Measurements from ENCODE around the gene TLNRD1. TPM values are rescaled to one million over a fixed set of nuclear protein-coding genes. Genes with fewer than 3 reads are reported as not detected.

The TLNRD1 gene
- total RNA-seq, 2 donors from 2014 or later = 34.0 to 51.1 TPM

DNA sequence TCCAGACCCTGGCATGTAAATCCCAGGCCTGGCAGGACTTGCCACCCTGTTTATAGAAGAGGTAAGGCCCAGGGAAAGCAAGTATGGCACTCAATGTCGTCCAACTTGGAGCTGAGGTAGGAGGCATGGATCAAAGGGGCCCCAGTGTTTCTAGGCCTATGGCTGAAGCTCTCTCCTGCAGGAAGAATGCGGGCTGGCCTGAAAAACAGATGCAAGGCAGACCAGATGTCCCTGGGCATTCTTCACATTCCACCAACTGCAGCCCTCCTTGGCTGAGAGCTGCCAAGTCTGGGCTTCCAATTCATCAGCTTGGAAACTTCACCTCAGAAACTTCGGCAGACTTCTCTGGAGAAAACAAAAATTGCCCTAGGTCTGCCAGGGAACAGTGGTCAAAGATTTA is 33.3 kb upstream of the TLNRD1 start:
- Histone ChIP-seq H3K27ac (no peak overlapping the region), H3K4me1 (ENCODE audit: control insufficient read depth in 1 of 2, low read depth in 2 of 2) (peaks cover 0 to 5% of the 10 kb centered on the region in 2 donors), H3K27me3 (replicated peaks; ENCODE audit: insufficient read depth) (no peaks in the 10 kb centered on the region), H3K9me3 (no peaks in the 10 kb centered on the region), H3K36me3 (no peaks in the 10 kb centered on the region), H3K4me3 (no peak overlapping the region)
- TF ChIP-seq, protein P1, sequence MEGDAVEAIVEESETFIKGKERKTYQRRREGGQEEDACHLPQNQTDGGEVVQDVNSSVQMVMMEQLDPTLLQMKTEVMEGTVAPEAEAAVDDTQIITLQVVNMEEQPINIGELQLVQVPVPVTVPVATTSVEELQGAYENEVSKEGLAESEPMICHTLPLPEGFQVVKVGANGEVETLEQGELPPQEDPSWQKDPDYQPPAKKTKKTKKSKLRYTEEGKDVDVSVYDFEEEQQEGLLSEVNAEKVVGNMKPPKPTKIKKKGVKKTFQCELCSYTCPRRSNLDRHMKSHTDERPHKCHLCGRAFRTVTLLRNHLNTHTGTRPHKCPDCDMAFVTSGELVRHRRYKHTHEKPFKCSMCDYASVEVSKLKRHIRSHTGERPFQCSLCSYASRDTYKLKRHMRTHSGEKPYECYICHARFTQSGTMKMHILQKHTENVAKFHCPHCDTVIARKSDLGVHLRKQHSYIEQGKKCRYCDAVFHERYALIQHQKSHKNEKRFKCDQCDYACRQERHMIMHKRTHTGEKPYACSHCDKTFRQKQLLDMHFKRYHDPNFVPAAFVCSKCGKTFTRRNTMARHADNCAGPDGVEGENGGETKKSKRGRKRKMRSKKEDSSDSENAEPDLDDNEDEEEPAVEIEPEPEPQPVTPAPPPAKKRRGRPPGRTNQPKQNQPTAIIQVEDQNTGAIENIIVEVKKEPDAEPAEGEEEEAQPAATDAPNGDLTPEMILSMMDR (IDR thresholded peaks at IDR 0.05) = no peak
- DNase-seq (ENCODE audit: low spot score) (no peak), ATAC-seq (ENCODE audit: insufficient number of reproducible peaks, low FRiP score, low read depth) (no peak)

DNA sequence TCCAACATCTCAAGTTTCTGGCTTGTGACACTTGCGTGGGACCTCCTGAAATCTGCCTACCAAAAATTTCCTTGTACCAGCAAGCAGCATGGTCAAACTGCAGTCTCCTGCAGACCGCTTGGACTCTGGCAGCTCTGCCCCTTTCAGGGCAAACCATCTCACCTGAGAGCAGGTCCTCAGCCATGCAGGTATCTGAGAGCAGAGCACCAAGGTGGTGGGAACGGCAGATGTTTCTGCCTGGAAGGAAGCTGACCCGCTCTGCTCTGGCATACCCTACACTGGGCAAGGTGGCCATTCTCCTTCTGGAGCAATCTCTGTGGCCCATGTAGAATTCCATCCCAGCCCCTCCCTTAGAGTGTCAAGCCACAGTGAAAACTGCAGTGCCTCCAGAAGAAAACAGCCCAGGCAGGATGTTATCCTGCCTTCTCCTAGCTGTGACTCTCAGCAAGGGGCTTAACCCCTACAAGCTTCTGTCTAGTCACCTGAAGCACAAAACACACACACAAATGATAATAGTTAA is 32.7 kb upstream of the TLNRD1 start:
- H3K27ac ChIP-seq = no peak overlapping the region
- ATAC-seq (ENCODE audit: insufficient number of reproducible peaks, low FRiP score, low read depth) = no peak
- no peak for DNase-seq (ENCODE audit: low spot score)
- TF ChIP-seq, protein P1 (IDR thresholded peaks at IDR 0.05) = no peak
- no peaks in the 10 kb centered on the region for H3K27me3 ChIP-seq (replicated peaks; ENCODE audit: insufficient read depth)
- no peaks in the 10 kb centered on the region for H3K36me3 ChIP-seq
- peaks cover 0 to 5% of the 10 kb centered on the region in 2 donors for H3K4me1 ChIP-seq (ENCODE audit: control insufficient read depth in 1 of 2, low read depth in 2 of 2)
- no peaks in the 10 kb centered on the region for H3K9me3 ChIP-seq
- no peak overlapping the region for H3K4me3 ChIP-seq

DNA sequence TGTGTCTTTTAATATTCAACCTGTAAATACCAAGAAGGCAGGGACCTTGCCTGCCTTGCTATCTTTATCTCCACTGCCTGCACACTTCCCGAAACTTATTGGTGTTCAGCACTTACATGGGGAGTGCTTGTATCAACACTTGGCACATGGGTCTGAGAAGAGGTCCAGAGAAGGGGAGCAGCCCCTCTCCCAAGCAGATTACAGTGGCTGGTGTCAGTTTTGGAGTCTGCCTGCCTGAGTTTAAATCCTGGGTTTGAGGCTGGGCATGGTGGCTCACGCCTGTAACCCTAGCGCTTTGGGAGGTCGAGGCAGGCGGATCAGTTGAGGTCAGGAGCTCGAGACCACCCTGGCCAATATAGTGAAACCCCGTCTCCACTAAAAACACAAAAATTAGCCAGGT is 31.4 kb upstream of the TLNRD1 start:
- ATAC-seq (ENCODE audit: insufficient number of reproducible peaks, low FRiP score, low read depth) (no peak), DNase-seq (ENCODE audit: low spot score) (no peak)
- H3K4me3 ChIP-seq = no peak overlapping the region
- TF ChIP-seq, protein P1 (IDR thresholded peaks at IDR 0.05) = no peak
- H3K36me3 ChIP-seq = no peaks in the 10 kb centered on the region
- H3K4me1 ChIP-seq (ENCODE audit: control insufficient read depth in 1 of 2, low read depth in 2 of 2) = peaks cover 0 to 5% of the 10 kb centered on the region in 2 donors
- H3K27ac ChIP-seq = no peak overlapping the region
- H3K9me3 ChIP-seq = no peaks in the 10 kb centered on the region
- no peaks in the 10 kb centered on the region for H3K27me3 ChIP-seq (replicated peaks; ENCODE audit: insufficient read depth)

DNA sequence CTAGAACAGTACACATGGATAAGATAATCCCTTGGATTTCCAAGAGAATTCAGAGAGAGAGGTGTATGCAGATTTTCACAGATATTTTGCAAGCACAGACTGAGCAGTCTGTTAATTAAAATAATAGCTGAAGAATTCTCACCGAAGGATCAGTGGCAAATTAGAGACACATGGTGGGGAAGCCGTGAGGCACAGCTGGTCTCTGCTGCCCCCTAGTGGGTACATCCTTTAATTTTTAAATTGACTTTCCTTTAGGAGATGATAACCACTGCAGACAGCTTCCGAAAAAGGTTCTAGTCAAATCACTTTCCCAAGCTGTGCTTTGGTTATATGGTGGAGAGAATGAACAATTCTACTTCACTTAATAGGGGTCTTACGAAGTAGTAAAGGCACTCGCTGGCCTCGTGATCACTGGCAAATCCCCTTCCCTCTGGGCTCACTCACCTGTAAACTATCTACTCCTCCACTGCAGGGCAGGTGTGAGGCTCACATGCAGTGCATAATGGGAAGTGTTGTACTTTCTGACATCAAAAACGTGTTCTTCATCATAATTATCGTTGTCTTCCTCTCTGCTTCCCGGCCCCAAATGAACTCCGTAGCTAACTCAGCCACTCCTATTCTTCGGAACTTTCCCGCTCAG is 30.6 kb upstream of the TLNRD1 start:
- Histone ChIP-seq H3K4me1 (ENCODE audit: control insufficient read depth in 1 of 2, low read depth in 2 of 2) (peaks cover 0 to 5% of the 10 kb centered on the region in 2 donors), H3K27me3 (replicated peaks; ENCODE audit: insufficient read depth) (no peaks in the 10 kb centered on the region), H3K4me3 (no peak overlapping the region), H3K36me3 (no peaks in the 10 kb centered on the region), H3K27ac (no peak overlapping the region), H3K9me3 (no peaks in the 10 kb centered on the region)
- ATAC-seq (ENCODE audit: insufficient number of reproducible peaks, low FRiP score, low read depth) (peak; percentile 76), DNase-seq (ENCODE audit: low spot score) (no peak)
- TF ChIP-seq, protein P1 (IDR thresholded peaks at IDR 0.05) = peak; percentile 88

DNA sequence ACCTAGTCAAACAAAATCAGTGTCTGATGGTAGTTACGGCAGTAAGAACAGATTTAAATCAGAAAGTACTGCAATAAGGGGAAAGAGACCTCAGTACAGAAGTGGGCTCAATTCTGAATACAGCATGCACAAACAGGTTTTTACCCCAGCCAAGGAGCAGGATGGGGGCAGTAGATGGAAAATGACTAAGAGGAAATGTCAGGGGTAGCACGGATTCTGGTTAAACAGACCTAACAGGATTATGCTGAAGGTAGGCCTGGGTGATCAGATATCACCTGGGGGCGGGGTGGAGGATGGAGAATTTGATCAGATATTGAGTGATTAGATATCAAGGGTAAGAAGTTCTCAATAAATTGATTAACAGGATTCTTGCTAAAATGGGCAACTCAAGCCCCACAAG is 30.1 kb upstream of the TLNRD1 start:
- Histone ChIP-seq H3K4me3 (no peak overlapping the region), H3K4me1 (ENCODE audit: control insufficient read depth in 1 of 2, low read depth in 2 of 2) (peaks cover 0 to 5% of the 10 kb centered on the region in 2 donors), H3K27ac (no peak overlapping the region), H3K9me3 (no peaks in the 10 kb centered on the region), H3K36me3 (no peaks in the 10 kb centered on the region), H3K27me3 (replicated peaks; ENCODE audit: insufficient read depth) (no peaks in the 10 kb centered on the region)
- TF ChIP-seq, protein P1 (IDR thresholded peaks at IDR 0.05) = no peak
- ATAC-seq (ENCODE audit: insufficient number of reproducible peaks, low FRiP score, low read depth) = no peak
- no peak for DNase-seq (ENCODE audit: low spot score)

Measured in thoracic aorta (tissue), 2 donors.